Urinary bladder (tissue), 4 donors: Measurements from ENCODE around the gene KLRF2. TPM values are rescaled to one million over a fixed set of nuclear protein-coding genes. Genes with fewer than 3 reads are reported as not detected.

Experiments used
- DNase-seq: peaks from one replicate; pipeline ENCODE4 v3.0.0-alpha.2; 2015; ENCODE audit errors: extremely low spot score
- H3K27ac ChIP-seq: one replicate; pipeline ENCODE4 v1.5.1; 2013; ENCODE audit warnings: low read depth, mild to moderate bottlenecking, moderate library complexity
- H3K36me3 ChIP-seq: one replicate; pipeline ENCODE4 v1.6.1; 2013; ENCODE audit warnings: mild to moderate bottlenecking, moderate library complexity; ENCODE audit not compliant: insufficient read depth
- H3K4me1 ChIP-seq: one replicate; pipeline ENCODE4 v1.6.1; 2013; ENCODE audit warnings: mild to moderate bottlenecking, moderate library complexity; ENCODE audit not compliant: insufficient read depth
- H3K4me3 ChIP-seq: one replicate; pipeline ENCODE4 v1.5.1; 2013; ENCODE audit warnings: low read depth, low read length
- WGBS: extraction: QIAGEN DNeasy Blood & Tissue Kit; methylation state at CpG from one replicate; pipeline ENCODE4 v1.1.7; 2013; 5-methylcytosine and 5-hydroxymethylcytosine counted together
- polyA plus RNA-seq: library from polyadenylated mRNA; stranded (reverse); fragments of 200-250 nt; gene quantifications from one replicate; pipeline ENCODE4 v1.2.3, GENCODE V29; 2013
- total RNA-seq: library from RNA; depleted of rRNA; stranded (reverse); fragments of >200 nt; gene quantifications from one replicate; pipeline ENCODE4 v1.2.3, GENCODE V29; 2014
- donor health status: healthy with polysubstance abuse.
- donor health status: healthy.

KLRF2 gene
- not detected for total RNA-seq
- polyA plus RNA-seq: not detected

- no peaks in the 10 kb centered on the region for H3K36me3 ChIP-seq
- peaks cover 1% of the 10 kb centered on the region for H3K4me1 ChIP-seq
- no peak within 1 kb of the TSS for H3K27ac ChIP-seq
- H3K4me3 ChIP-seq: no peak within 1 kb of the TSS
- no peak for DNase-seq
- WGBS: 97% methylated on average over 3 of the region's 3 CpGs
These were observed at the start of gene KLRF2 for GRCh38 chr12:9881246-9881645. Gene KLRF2, plus strand, starts transcription at chr12:9881489. Its CDS starts 107 bp downstream, at chr12:9881596.

- no peak overlapping the region for H3K27ac ChIP-seq
- DNase-seq: no peak
- H3K36me3 ChIP-seq: no peaks in the 10 kb centered on the region
- 62% methylated on average over 3 of the region's 3 CpGs for WGBS
- no peak overlapping the region for H3K4me3 ChIP-seq
- H3K4me1 ChIP-seq: no peaks in the 10 kb centered on the region
These were observed 49.6 kb upstream of the KLRF2 start for GRCh38 chr12:9831720-9832119.

- no peaks in the 10 kb centered on the region for H3K4me1 ChIP-seq
- no peak overlapping the region for H3K27ac ChIP-seq
- 71% methylated on average over 3 of the region's 3 CpGs for WGBS
- no peaks in the 10 kb centered on the region for H3K36me3 ChIP-seq
- H3K4me3 ChIP-seq: no peak overlapping the region
- DNase-seq: no peak
These were observed 37.9 kb upstream of the KLRF2 start for GRCh38 chr12:9843407-9843806.

GRCh38 chr12:9848899-9849298 is 32.4 kb upstream of the KLRF2 start:
- H3K4me3 ChIP-seq: no peak overlapping the region
- H3K36me3 ChIP-seq: no peaks in the 10 kb centered on the region
- WGBS: 78% methylated on average over 5 of the region's 5 CpGs
- no peaks in the 10 kb centered on the region for H3K4me1 ChIP-seq
- DNase-seq: no peak
- H3K27ac ChIP-seq: no peak overlapping the region

- H3K4me1 ChIP-seq: no peaks in the 10 kb centered on the region
- peaks cover 2% of the 10 kb centered on the region for H3K36me3 ChIP-seq
- DNase-seq: no peak
- 87% methylated on average over 5 of the region's 5 CpGs for WGBS
- H3K27ac ChIP-seq: no peak overlapping the region
- H3K4me3 ChIP-seq: no peak overlapping the region
These were observed 30.2 kb upstream of the KLRF2 start for GRCh38 chr12:9851050-9851449.

GRCh38 chr12:9851927-9852326 is 29.4 kb upstream of the KLRF2 start:
- 75% methylated on average over 2 of the region's 2 CpGs for WGBS
- Histone ChIP-seq H3K4me1 (no peaks in the 10 kb centered on the region), H3K27ac (no peak overlapping the region), H3K36me3 (peaks cover 2% of the 10 kb centered on the region), H3K4me3 (no peak overlapping the region)
- no peak for DNase-seq

- DNase-seq: no peak
- Histone ChIP-seq H3K27ac (no peak overlapping the region), H3K36me3 (peaks cover 2% of the 10 kb centered on the region), H3K4me3 (no peak overlapping the region), H3K4me1 (no peaks in the 10 kb centered on the region)
- WGBS: 73% methylated on average over 1 of the region's 1 CpG
These were observed 25.1 kb upstream of the KLRF2 start for GRCh38 chr12:9856151-9856550.

- no peak overlapping the region for H3K27ac ChIP-seq
- peaks cover 2% of the 10 kb centered on the region for H3K36me3 ChIP-seq
- H3K4me1 ChIP-seq: no peaks in the 10 kb centered on the region
- H3K4me3 ChIP-seq: no peak overlapping the region
- 70% methylated on average over 3 of the region's 3 CpGs for WGBS
- no peak for DNase-seq
These were observed 24.4 kb upstream of the KLRF2 start for GRCh38 chr12:9856894-9857293.

- H3K36me3 ChIP-seq: peaks cover 2% of the 10 kb centered on the region
- H3K27ac ChIP-seq: no peak overlapping the region
- no peak overlapping the region for H3K4me3 ChIP-seq
- no peaks in the 10 kb centered on the region for H3K4me1 ChIP-seq
- DNase-seq: no peak
These were observed 23.2 kb upstream of the KLRF2 start for GRCh38 chr12:9858135-9858534.

- DNase-seq: no peak
- Histone ChIP-seq H3K4me1 (no peaks in the 10 kb centered on the region), H3K4me3 (peak overlapping the region; percentile 25), H3K36me3 (no peaks in the 10 kb centered on the region), H3K27ac (no peak overlapping the region)
- WGBS: 69% methylated on average over 4 of the region's 4 CpGs
These were observed 16.2 kb upstream of the KLRF2 start for GRCh38 chr12:9864913-9865675.

GRCh38 chr12:9866860-9867269 is 14.4 kb upstream of the KLRF2 start:
- no peaks in the 10 kb centered on the region for H3K4me1 ChIP-seq
- H3K4me3 ChIP-seq: peak overlapping the region; percentile 43
- no peak for DNase-seq
- H3K36me3 ChIP-seq: no peaks in the 10 kb centered on the region
- H3K27ac ChIP-seq: peak overlapping the region; percentile 38
- WGBS: 63% methylated on average over 4 of the region's 4 CpGs

GRCh38 chr12:9867531-9867930 is 13.8 kb upstream of the KLRF2 start:
- Histone ChIP-seq H3K4me3 (peak overlapping the region; percentile 40), H3K27ac (peak overlapping the region; percentile 45), H3K4me1 (no peaks in the 10 kb centered on the region), H3K36me3 (no peaks in the 10 kb centered on the region)
- no peak for DNase-seq
- 60% methylated on average over 4 of the region's 4 CpGs for WGBS

- H3K36me3 ChIP-seq: no peaks in the 10 kb centered on the region
- no peak overlapping the region for H3K27ac ChIP-seq
- WGBS: 63% methylated on average over 11 of the region's 11 CpGs
- no peak for DNase-seq
- no peaks in the 10 kb centered on the region for H3K4me1 ChIP-seq
- peak overlapping the region; percentile 54 for H3K4me3 ChIP-seq
These were observed 12.9 kb upstream of the KLRF2 start for GRCh38 chr12:9868311-9868801.

- 43% methylated on average over 4 of the region's 4 CpGs for WGBS
These were observed 12.4 kb upstream of the KLRF2 start for GRCh38 chr12:9868951-9869306.

More at GRCh38 chr12:9868951-9869306, 12.4 kb upstream of the KLRF2 start:
- Histone ChIP-seq H3K4me3 (peak overlapping the region; percentile 57), H3K27ac (peak overlapping the region; percentile 67), H3K36me3 (no peaks in the 10 kb centered on the region), H3K4me1 (no peaks in the 10 kb centered on the region)
- no peak for DNase-seq
